ENCODE measurements around the gene RENBP.

The RENBP gene

DNA sequence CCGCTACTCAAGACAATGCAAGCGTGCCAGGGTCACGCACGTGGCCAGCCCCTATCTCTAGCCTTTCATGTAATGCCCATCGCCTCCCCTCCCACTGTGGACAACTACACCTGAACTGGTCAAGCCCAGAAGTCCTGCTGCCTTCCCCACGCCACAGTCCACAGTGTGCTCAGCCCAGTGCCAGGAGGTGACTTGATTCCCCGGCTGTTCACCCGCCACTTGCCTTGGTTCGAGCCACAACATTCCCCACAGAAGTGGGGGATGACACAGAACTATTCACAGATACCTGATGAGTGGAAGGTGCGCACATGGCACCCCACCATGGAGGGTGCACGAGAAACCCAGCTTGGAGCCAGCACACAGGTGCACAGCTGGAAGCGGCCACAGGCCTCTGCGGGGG is 25.2 kb downstream of the RENBP start:
- DNase-seq (ENCODE audit: low read depth), result no peak

DNA sequence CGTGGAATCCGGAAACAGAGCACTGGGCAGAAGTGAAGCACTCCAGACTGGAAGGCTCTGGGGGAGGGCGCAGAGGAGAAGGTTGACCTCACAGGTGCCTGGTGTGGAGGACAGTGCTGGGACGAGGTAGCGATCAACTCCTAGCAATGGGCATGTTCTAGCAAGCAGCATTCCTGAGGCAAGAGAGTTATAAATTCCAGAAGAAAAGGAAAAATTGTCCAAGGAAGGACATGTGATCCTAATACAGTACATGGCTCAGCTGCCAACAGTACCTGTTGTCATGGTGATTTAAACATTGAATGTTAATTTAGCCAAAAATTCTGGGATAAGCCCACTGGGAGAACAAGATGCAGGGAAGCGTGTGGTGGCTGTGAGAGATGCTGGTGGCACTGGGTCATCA is 26.6 kb downstream of the RENBP start:
- DNase-seq (ENCODE audit: low read depth), result no peak

DNA sequence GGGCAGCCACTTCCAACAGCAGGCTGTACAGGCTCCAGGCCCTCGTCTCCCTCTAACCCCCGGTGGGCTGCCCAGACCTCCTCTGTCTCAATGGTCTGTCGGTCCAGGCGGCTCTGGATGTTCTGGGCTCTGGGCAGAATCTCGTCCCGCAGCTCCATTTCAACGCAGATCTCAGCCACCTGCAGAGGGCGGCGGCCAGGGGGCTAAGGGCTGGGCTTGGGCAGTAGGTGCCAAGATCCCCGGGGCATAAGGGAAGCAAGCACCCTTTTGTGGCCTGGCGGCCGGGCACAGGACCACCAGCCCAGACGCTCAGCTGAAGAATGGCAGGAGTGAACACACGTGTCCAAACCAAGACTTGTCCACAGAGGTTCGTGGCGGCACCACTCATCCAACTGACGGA is 30.7 kb downstream of the RENBP start:
- no peak for DNase-seq (ENCODE audit: low read depth)

DNA sequence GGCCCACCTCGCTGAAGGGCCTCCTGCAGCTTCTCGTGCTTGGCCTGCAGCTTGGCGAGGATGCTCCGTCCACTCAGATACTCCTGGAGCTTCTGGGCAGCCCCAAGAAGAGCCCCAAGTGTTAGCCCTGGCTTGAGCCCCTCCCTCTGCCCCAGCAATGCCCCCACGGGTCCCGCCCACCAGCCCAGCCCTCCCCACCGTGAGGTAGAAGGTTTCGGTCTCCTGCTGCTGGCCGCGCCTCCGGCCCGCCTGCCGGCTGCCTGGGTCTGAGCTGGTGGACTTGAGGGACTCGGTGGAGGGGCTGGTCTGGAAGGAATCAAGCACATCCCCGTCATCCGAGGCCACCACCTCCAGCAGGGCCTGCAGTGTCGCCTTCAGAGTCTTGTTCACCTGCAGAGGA is 31.2 kb downstream of the RENBP start:
- DNase-seq (ENCODE audit: low read depth), result no peak

DNA sequence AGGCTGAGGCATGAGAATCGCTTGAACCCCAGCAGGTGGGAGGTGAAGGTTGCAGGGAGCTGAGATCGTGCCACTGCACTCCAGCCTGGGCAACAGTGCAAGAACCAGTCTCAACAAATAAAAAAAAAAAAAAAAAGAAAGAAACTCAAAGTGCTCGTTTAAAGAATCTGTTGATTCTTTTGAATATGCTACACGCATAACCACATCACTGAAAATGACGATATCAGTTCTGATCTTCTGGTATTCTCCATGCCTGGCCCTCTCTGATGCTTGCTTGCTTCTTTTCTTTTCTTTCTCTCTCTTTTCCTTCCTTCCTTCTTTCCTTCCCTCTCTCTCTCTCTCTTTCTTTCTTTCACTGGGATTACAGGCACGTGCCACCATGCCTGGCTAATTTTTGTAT is 32.6 kb downstream of the RENBP start:
- DNase-seq (ENCODE audit: low read depth), result no peak

DNA sequence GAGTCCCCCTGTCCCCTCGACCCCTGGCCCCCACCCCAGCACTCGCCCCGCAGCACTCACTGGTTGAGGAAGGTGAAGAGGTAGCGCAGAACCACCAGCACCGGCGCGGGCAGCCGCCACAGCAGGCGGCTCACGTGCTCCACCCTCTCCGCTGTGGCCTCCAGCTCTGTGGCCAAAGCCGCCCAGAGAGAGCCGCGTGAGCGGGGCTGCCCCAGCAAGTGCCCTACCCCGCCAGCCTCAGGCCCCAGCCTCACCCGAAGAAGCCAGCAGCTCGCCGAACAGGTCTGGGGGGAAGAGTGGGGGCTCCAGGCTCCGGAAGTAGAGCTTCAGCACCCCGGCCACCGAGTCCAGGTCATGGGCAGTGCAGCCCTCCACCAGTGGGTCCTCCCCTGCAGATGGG is 34.0 kb downstream of the RENBP start:
- DNase-seq (ENCODE audit: low read depth), result no peak

DNA sequence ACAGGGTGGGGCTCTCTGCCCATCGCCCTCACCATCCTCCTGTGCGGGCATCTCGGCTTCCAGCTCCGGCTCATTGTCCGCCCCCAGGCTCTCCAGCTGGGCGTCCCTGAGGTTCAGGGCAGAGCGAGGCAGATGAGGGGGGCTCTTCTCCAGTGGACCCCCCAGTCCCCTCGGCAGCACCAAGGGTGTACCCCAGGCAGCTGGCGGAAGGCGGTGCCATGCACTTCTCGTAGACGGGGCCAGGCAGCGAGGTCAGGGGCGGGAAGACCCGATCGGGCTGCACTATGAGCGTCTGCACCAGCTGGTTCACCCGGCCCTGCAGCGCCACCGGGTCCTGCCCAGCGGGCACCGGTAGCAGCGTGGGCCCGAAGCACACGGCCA is 34.5 kb downstream of the RENBP start:
- DNase-seq (ENCODE audit: low read depth), result no peak

DNA sequence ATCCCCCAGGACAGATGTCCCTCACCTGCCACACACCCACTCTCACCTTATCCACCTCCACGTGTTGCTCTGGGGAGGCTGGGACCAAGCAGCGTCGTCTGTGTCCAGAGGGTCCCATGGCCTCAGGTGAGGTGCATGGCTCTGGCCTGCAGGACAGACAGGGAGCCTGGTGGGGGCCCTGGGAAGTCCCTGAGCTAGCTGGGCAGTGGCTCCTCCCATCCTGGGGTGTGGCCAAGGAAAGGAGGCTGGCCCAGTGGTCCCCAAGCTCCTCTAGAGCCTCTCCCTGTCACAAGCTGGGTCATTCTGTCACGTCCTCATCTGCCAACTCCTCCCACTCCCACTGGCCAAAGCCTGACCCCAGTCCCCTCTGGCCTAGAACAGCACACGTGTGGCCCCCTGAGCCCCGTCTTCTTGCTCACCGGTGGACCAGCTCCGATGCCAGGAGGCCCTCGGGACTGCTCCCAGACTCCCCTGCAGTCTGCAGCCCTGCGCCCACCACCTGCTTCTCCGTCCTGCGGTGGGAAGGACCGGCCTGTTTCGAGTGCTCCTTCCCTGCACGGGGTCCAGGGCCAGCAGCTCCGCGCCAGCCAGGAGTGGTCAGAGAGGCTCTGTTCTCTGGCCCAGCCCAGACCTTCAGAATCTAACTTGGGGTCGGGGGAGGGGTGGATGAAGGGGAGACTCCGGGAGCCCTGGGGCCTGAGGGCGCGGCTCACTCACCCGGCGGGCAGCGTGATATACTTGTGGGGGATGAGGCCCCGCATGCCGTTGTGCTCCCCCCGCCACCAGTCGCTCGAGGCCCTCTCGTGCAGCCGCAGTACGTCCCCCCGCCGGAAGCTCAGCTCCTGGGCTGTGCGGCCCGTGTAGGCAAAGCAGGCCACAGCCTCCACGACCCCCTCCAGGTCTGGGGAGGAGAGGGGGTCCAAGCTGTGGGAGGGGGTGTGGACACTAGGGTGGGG is 35.1 kb downstream of the RENBP start:
- DNase-seq (ENCODE audit: low read depth), result no peak

DNA sequence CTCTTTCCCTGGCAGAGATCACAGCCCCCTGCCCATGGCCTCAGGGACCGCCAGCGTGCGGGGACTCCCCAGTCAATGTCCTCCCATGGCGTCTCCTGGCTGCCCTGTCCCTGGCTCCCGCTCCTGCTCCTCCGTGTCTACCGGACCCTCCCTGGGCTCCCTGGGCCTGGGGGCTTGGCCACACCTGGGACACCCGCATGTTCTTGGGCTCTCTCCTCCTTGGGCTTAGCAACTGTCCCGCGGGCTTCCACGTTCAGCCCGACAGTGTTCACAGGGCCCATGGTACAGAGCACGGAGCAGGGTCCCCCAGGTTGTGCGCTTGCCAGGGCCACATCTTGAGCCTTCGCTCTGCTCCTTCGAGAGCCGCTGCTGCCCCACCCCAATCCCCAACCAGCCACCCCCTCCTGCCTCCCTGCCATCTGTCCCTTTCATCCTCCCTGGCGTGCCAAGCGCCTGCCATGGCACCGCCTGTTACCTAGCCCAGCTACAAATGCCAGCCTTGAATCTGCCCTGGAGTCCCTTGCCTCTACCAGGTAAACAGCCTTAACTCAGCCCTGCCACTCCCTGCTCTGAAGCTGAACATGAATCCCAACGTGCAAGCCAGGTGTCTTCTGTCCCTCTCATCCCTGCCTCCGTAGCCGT is 36.1 kb downstream of the RENBP start:
- DNase-seq (ENCODE audit: low read depth), result no peak

DNA sequence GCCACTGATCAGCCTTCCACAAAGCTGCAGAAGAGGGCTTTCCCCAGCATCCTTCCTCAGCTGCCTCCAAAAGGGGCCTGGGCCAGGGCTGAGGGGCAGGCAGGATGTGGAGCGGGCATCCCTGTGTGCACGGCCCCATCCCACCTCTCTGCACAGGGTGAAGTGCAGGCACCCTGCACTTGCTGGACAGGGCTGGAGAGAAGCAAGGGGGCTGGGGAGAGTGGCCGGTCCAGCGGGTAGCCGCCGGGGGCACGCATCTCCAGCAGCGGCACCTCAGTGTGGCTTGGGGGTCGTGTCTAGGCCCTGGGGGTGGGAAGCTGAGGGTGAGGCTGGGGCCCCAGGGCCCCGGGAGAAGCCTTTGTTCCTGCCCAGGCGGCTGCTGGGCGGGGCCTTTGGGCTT is 37.0 kb downstream of the RENBP start:
- no peak for DNase-seq (ENCODE audit: low read depth)

DNA sequence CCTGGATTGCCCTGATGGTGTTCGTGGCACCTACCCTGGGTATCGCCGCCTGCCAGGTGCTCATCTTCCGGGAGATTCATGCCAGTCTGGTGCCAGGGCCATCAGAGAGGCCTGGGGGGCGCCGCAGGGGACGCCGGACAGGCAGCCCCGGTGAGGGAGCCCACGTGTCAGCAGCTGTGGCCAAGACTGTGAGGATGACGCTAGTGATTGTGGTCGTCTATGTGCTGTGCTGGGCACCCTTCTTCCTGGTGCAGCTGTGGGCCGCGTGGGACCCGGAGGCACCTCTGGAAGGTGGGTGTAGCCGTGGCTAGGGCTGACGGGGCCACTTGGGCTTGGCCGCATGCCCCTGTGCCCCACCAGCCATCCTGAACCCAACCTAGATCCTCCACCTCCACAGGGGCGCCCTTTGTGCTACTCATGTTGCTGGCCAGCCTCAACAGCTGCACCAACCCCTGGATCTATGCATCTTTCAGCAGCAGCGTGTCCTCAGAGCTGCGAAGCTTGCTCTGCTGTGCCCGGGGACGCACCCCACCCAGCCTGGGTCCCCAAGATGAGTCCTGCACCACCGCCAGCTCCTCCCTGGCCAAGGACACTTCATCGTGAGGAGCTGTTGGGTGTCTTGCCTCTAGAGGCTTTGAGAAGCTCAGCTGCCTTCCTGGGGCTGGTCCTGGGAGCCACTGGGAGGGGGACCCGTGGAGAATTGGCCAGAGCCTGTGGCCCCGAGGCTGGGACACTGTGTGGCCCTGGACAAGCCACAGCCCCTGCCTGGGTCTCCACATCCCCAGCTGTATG is 38.1 kb downstream of the RENBP start:
- DNase-seq (ENCODE audit: low read depth), result no peak

DNA sequence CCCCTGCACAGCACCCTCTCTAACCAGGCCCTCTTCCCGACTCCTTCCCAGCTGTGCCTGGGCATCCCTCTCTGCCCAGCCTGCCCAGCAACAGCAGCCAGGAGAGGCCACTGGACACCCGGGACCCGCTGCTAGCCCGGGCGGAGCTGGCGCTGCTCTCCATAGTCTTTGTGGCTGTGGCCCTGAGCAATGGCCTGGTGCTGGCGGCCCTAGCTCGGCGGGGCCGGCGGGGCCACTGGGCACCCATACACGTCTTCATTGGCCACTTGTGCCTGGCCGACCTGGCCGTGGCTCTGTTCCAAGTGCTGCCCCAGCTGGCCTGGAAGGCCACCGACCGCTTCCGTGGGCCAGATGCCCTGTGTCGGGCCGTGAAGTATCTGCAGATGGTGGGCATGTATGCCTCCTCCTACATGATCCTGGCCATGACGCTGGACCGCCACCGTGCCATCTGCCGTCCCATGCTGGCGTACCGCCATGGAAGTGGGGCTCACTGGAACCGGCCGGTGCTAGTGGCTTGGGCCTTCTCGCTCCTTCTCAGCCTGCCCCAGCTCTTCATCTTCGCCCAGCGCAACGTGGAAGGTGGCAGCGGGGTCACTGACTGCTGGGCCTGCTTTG is 38.9 kb downstream of the RENBP start:
- no peak for DNase-seq (ENCODE audit: low read depth)

DNA sequence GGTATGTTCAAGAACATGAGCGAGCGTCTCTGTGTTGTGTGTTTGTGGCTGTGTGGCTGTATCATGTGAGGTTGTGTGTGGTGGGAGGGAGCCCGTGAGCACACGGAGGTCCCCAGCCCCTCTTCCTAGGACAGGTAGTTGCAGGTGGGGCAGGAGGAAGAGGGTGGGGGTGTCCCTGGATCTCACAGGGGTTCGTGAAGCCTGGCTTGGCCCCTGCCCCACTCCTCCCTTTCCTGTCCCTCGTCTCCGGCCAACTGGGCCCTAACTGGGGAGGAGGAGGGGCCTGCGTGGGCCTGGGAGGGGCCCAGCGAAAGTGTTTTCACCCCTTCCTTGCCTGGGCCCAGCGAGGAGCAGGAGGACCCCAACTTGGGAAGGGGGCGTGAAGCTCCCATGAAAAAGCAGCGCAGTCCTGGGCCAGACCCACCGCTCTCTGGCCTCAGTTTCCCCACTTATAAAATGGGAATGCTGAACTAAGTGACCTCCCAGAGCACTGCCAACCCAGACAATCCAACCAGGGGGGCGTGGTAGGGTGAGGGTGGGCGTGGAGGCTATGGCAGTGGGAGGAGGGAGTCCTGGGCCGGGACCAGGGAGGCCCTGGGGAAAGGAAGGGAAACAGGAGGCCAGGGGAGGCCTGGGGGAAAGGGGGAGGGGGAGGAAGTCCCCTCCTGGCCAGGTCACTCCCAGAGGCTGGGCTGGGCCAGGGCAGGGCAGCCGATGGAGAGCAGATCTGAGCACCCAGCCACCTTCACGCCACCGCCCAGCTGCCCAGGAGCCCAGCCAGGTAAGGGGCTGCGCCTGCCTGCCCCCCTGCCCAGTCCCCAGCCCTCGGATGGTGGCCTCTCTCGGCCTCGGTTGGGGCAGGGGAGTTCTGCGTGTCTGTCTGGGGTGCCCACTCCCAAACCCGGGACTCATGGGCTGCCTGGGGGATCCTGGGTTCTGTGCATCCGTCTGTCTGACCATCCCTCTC is 40.2 kb downstream of the RENBP start, which contains the start of gene AVPR2:
TSS of gene AVPR2 (plus strand) at position 683 of the 967 bp plus-strand sequence. CDS start 473 bp downstream, outside the sequence.
- no peak for DNase-seq (ENCODE audit: low read depth)

DNA sequence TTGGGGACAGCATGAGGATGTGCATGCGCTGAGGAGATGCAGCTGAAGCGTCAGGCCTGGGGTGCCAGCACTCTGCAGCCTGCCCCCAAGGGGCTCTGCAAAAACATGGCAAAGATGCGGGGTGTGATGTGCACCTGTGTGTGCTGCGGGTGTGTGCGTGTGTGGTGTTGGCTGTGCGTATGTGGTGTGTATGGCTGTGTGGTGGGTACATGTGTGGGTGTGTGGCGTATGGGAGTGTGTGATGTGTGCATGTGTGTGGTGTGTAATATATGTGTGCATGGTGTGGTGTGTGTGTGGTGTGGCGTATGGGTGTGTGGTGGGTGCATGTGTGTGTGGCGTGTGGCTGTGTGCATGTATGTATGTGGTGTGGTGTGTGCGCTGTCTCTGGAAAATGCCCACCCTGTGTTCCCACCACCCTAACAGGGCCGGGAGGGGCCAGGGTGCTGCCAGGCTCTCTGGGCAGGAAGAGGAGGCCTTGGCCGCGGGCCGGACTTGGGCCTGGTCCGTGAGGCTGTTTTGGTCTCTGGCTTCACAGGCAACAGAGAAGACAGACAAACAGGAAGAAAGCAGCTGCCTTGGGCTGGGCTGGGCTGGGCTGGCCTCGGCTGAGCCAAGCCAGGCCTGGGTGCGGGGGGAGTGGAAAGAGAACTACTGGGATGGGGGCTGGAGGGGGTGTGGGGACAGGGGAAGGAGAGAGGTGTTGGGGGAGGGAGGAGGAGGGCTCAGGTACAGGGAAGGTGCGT is 41.0 kb downstream of the RENBP start:
- no peak for DNase-seq (ENCODE audit: low read depth)

DNA sequence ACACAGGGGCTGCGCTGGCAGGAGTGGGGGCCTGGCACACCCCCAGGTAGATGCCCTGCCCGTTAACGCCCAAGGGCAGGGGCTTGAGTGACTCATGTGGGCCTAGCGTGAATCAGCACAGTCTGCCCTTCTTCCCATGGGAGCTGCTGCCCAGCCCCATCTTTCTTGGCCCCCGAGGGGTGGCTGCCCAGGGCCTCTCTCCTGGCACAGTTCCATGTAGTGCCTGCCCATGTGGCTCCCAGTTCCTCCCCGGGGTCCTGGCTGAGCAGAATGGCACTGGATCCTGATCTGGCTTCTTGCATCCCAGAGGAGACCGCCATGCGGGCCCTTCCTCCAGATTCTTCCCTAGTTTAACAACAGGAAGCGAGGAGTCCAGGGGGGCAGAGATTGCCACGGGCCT is 42.1 kb downstream of the RENBP start:
- DNase-seq (ENCODE audit: low read depth), result no peak

DNA sequence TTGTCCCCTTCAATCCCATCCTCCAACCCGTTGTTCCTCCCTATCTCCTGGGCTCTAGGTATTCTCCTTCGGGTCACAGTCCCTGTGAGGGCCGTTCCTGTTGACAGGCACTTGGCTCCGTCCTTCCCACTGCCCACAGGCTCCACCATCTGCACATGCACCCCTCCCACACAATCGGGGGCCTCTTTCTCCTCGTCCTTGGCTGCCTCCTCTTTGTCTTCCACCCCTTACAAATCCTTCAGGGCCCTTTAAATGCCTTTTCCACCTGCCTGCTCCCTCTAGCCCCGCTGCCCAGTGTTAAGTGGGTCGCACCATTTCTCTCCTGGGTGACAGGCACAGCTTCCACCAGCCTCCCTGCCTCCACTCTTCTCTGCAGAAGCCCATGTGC is 42.7 kb downstream of the RENBP start:
- no peak for DNase-seq (ENCODE audit: low read depth)

DNA sequence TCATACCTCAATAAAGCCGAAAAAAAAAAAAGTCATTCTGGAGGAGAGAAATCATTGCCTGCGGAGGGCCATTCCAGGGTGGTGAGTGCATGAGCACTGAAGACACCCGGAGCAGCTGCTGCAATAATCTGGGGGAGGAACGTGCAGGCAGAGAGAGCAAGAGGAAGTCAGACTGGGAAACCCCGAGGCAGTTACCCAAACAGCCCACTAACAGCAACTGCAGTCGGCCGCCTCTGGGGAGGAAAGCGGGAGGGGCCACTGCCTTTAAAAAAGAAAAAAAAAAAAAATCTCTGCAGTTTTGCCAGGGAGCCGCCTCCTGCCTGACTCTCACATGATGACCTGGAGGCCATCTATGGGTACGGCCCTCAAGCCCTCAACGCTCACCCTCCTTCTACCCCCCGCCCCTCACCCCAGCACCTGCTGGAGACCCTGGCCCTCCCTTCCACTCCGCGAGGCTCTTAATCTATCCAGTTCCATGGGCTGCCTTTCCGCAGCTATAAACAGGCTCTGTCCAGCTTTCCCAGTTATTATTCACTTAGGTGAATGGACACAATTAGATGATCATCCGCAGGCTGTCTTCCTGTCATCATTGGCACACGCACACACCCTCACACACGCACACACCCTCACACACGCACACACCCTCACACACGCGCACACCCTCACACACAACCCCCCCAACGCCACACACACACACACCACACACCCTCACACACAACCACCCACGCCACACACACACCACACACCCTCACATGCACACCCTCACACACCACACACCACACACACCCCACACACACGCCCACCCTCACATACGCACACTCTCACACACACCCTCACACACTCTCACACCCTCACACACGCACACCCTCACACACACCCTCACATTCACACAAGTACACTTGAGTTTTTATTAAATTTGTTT is 43.4 kb downstream of the RENBP start:
- DNase-seq (ENCODE audit: low read depth), result no peak

DNA sequence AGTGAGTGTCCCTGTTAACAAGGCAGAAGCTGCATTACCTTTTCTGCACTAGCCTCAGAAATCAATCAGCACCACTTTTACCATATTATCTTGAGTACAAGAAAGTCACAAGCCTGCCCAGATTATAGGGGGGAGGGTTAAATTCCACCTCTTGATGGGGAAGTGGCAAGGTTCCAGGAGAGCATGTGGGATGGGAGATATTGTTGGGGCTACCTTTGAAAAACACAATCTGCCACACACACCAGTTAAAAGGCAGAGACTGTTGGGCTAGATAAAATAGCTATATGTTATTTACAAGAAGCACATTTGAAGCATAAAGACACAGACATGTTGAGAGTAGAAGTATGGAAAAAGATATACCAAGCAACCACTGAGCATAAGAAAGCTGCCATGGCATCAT is 46.5 kb downstream of the RENBP start:
- no peak for DNase-seq (ENCODE audit: low read depth)

DNA sequence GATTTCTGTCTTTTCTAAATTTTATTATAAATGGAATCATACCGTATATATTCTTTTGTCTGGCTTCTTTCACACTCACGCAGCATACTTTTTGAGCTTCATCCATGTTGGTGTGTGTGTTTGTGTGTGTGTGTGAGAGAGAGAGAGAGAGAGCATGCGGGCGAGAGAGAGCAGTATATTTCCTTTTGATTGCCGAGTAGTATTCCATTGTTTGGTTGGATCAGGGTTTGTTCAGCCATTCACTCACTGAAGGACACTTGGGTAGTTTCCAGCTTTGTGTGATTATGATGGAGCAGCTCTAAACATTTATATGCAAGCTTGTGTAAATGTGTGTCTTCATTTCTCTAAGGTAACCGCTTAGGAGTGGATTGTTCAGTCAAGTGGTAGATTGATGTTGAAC is 55.3 kb downstream of the RENBP start:
- DNase-seq (ENCODE audit: low read depth), result no peak

All from stimulated activated CD8-positive, alpha-beta memory T cell treated with anti-CD3 and anti-CD28 coated beads, Interleukin-12 subunit alpha, Interleukin-12 subunit beta, amount 100 ng/mL, for 4 hours (primary cell).